Fibroblast of mammary gland (primary cell): Measurements from ENCODE around the gene PSMA3.
A peak's percentile ranks its signal among the peaks of the same experiment; 100 is the strongest.

Source experiments
- DNase-seq: peaks from one replicate; pipeline ENCODE4 v3.0.0-alpha.2; 2010; ENCODE audit warnings: low read depth
- H3K4me3 ChIP-seq: 2 replicates; pipeline ENCODE4 v1.5.1; 2011; ENCODE audit warnings: low read depth, mild to moderate bottlenecking, low read length, moderate library complexity; ENCODE audit not compliant: control insufficient read depth
- TF ChIP-seq, protein P1 (sequence below): conservative IDR thresholded peaks from 2 replicates; pipeline ENCODE4 v1.5.1; 2011; ENCODE audit warnings: low read depth, low read length, inconsistent platforms; ENCODE audit not compliant: control insufficient read depth, insufficient read depth

The PSMA3 gene

DNA sequence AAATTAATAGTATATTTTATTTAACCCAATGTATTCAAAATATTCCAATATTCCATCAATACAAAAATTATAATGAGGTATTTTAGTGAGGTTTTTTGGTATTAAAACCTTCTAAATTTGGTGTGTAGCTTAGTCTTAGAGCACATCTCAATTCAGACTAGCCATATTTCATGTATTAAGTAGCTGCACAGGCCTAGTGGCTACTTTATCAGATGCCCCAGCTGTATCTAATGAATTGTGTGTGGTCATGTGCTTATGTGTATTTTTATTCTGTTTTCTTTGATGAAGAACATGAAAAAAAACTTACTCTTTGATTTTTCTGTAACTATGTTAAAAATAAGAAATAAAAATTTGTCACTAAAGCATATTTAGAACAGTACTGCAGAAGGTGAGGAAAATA lies 31.5 kb upstream of the PSMA3 start:
- no peak for DNase-seq
- no peak overlapping the region for H3K4me3 ChIP-seq
- TF ChIP-seq, protein P1, sequence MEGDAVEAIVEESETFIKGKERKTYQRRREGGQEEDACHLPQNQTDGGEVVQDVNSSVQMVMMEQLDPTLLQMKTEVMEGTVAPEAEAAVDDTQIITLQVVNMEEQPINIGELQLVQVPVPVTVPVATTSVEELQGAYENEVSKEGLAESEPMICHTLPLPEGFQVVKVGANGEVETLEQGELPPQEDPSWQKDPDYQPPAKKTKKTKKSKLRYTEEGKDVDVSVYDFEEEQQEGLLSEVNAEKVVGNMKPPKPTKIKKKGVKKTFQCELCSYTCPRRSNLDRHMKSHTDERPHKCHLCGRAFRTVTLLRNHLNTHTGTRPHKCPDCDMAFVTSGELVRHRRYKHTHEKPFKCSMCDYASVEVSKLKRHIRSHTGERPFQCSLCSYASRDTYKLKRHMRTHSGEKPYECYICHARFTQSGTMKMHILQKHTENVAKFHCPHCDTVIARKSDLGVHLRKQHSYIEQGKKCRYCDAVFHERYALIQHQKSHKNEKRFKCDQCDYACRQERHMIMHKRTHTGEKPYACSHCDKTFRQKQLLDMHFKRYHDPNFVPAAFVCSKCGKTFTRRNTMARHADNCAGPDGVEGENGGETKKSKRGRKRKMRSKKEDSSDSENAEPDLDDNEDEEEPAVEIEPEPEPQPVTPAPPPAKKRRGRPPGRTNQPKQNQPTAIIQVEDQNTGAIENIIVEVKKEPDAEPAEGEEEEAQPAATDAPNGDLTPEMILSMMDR, result no peak

DNA sequence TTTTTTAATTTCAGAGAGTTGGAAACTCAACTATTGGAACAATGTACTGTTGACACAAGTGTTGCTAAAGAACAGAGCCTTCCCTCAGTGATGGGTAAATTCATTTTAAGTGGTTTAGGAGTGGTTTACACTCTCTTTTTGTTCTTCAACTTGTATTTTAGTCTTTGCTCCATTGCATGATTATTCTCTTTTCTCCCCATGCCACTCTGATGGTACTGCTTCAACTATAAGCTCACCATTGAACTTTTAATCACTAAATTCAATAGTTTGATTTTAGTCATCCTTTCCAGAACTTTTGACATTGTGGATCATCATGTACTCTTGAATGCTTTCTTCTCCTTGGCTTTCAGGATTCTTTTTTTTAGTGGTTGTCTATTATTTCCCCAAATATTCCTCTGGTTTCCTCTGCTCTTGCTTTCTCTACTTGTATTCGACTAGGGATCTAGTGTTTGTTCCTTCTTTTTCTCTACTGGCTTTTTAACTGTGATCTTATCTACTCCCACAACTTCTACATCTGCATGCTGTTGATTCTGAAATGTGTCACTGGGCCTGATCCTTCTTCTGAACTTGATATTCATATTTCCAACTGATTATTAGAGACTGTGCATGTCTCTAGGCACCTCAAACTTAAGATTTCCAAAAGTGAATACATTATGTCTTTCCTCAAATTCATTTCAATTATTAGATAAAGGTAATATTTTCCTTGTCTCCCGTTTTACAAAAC lies 29.3 kb upstream of the PSMA3 start:
- no peak overlapping the region for H3K4me3 ChIP-seq
- TF ChIP-seq, protein P1, result no peak
- no peak for DNase-seq

DNA sequence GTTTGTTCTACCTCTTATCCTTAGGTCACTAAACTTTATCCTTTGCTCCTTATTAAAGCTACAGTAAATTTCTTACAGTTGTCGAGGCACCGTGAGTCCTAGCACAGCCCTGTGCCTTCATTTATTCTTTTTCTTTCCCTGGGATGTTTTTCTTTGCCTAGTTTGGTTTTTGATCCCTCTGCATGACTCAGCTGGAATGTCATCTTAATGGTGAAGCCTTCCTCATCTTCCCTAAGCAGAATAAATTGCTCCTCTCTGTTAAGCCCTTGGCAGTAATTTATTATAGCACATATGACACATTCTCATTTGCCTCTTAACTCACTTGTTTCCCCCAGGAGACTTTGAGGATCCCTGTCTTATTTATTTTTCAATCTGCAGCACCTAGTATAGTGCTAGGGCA lies 28.1 kb upstream of the PSMA3 start:
- H3K4me3 ChIP-seq, result no peak overlapping the region
- TF ChIP-seq, protein P1, result no peak
- peak; percentile 12 for DNase-seq

DNA sequence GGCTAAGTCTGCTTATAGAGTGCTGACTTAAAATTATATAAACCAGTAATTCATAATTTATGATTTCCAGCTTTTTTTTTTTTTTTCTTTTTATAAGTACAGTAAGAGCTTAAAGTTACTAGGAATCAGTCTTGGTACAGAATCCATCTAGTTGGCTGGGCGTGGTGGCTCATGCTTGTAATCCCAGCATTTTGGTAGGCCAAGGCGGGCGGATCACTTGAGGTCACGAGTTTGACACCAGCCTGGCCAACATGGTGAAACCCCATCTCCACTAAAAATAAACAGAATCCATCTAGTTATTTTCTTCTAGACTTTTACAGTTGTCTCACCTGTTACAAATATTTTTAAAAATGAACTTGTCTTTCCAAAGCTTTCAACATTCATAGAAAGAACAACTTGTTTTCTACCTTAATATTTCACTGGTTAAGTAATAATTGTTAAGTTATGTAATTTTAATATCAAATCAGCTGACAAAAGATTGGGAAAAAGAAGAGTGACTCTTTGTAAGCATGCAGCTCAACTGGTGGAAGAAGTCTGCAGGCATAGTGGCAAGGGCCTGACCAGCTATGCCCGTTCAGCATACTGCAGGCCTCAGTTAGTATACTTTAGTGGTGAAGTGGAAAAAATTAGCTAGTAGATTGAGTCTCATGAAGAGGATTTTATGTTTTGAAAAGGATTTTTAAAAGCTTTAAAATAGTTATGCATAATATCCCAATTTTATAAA lies 17.4 kb upstream of the PSMA3 start:
- TF ChIP-seq, protein P1, result no peak
- H3K4me3 ChIP-seq, result no peak overlapping the region
- no peak for DNase-seq

DNA sequence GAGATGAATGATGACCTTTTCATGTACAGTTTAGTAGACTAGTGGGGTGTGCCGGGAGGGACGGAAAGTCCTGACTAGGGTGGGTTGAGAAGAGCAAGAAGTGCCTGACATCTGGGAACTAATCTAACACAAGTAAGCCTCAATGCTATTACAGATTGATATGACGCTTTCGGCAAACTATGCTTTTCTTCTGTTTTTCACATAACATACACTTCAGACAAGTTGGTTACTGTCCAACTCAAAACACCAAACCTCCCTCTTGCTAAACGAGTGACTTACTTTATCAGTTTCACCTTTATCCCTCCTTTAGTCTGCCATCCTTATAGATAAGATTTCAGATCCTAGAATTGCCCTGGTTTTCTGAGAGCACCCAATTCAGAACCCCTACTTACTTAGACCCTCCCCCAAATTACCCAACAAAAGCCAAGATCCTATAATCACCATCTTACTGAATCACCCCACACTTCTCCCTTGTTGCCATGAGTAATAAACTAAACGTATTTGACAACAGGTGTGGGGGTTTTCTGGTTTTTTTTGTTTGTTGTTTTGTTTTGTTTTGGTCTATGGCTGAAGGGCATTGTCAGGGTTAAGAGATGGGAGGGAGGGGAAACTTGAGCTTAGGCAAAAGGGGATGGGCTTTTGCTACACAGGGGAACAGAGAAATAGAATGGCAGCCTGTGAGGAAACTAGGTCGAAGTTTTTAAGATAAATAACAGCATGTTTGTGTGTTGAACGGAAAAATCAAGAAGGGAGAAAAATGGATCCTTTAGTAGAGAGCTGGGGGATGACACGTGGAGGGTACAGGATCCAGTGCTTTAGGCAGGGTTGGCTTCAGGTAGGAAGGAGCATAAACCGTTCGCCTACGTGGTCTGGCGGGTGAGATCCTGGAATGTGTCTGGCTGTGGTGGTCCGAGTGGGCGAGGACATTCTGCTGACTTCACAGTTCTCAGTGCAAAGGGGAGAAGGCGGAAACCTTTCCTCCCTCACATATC lies 6.1 kb upstream of the PSMA3 start:
- peak; percentile 49 for DNase-seq
- TF ChIP-seq, protein P1, result no peak
- peak overlapping the region; percentile 63 for H3K4me3 ChIP-seq
